HG03060 (cell line): Measurements from ENCODE around the gene FBP2.

Source experiments
- ATAC-seq: cut with Tn5 transposase; IDR thresholded peaks from one replicate; pipeline ENCODE4 v1.9.1; 2021; ENCODE audit warnings: low read depth, moderate number of reproducible peaks; ENCODE audit not compliant: unreplicated experiment

FBP2 gene

GRCh38 chr9:94593459-94594345 is at the start of gene FBP2:
Gene FBP2 (minus strand): TSS chr9:94593824. CDS start chr9:94593726, 98 bp downstream.
- no peak for ATAC-seq

- ATAC-seq: no peak
Measured at GRCh38 chr9:94643176-94643575, 49.6 kb upstream of the FBP2 start.

GRCh38 chr9:94642501-94642900 is 48.9 kb upstream of the FBP2 start:
- no peak for ATAC-seq

- no peak for ATAC-seq
Measured at GRCh38 chr9:94639999-94640376, 46.4 kb upstream of the FBP2 start.

GRCh38 chr9:94639061-94639998 is 45.7 kb upstream of the FBP2 start, which contains the start of gene FBP1:
Gene FBP1 (minus strand): TSS chr9:94639518. CDS start chr9:94639310, 208 bp downstream.
- ATAC-seq: no peak

GRCh38 chr9:94638335-94639060 is 44.9 kb upstream of the FBP2 start:
- ATAC-seq: no peak

- ATAC-seq: no peak
Measured at GRCh38 chr9:94632737-94633136, 39.1 kb upstream of the FBP2 start.

- ATAC-seq: no peak
Measured at GRCh38 chr9:94631599-94631998, 38.0 kb upstream of the FBP2 start.

- no peak for ATAC-seq
Measured at GRCh38 chr9:94630833-94631232, 37.2 kb upstream of the FBP2 start.

- ATAC-seq: no peak
Measured at GRCh38 chr9:94630281-94630680, 36.7 kb upstream of the FBP2 start.

- no peak for ATAC-seq
Measured at GRCh38 chr9:94627287-94627686, 33.7 kb upstream of the FBP2 start.

GRCh38 chr9:94625835-94626234 is 32.2 kb upstream of the FBP2 start:
- ATAC-seq: no peak

GRCh38 chr9:94624629-94625028 is 31.0 kb upstream of the FBP2 start:
- no peak for ATAC-seq

GRCh38 chr9:94623253-94623652 is 29.6 kb upstream of the FBP2 start:
- no peak for ATAC-seq

GRCh38 chr9:94622087-94622800 is 28.6 kb upstream of the FBP2 start:
- no peak for ATAC-seq

GRCh38 chr9:94619026-94619425 is 25.4 kb upstream of the FBP2 start:
- ATAC-seq: no peak

- no peak for ATAC-seq
Measured at GRCh38 chr9:94613003-94613402, 19.4 kb upstream of the FBP2 start.

GRCh38 chr9:94612071-94612470 is 18.4 kb upstream of the FBP2 start:
- no peak for ATAC-seq

GRCh38 chr9:94611638-94612068 is 18.0 kb upstream of the FBP2 start:
- no peak for ATAC-seq

- no peak for ATAC-seq
Measured at GRCh38 chr9:94610181-94610606, 16.6 kb upstream of the FBP2 start.
